ENCODE data around the gene SLC35C1. TPM values are rescaled to one million over a fixed set of nuclear protein-coding genes. Genes with fewer than 3 reads are reported as not detected.

Gene SLC35C1
- total RNA-seq: 32.6 TPM

GRCh38 chr11:45804761-45805304, at the start of gene SLC35C1:
SLC35C1 (plus strand) TSS chr11:45805149; CDS start chr11:45805802, 653 bp downstream.
- peak; percentile 97 for DNase-seq (ENCODE audit: low spot score)

GRCh38 chr11:45755281-45755859, 49.6 kb upstream of the SLC35C1 start:
- DNase-seq (ENCODE audit: low spot score): no peak

- DNase-seq (ENCODE audit: low spot score): no peak
Observed at GRCh38 chr11:45756384-45757010, 48.5 kb upstream of the SLC35C1 start.

- DNase-seq (ENCODE audit: low spot score): no peak
Observed at GRCh38 chr11:45757672-45758071, 47.3 kb upstream of the SLC35C1 start.

- DNase-seq (ENCODE audit: low spot score): no peak
Observed at GRCh38 chr11:45761659-45762058, 43.3 kb upstream of the SLC35C1 start.

GRCh38 chr11:45765107-45765668, 39.8 kb upstream of the SLC35C1 start:
- DNase-seq (ENCODE audit: low spot score): no peak

GRCh38 chr11:45765836-45766235, 39.1 kb upstream of the SLC35C1 start:
- DNase-seq (ENCODE audit: low spot score): no peak

GRCh38 chr11:45766469-45766868, 38.5 kb upstream of the SLC35C1 start:
- DNase-seq (ENCODE audit: low spot score): no peak

GRCh38 chr11:45768486-45768885, 36.5 kb upstream of the SLC35C1 start:
- no peak for DNase-seq (ENCODE audit: low spot score)

- no peak for DNase-seq (ENCODE audit: low spot score)
Observed at GRCh38 chr11:45769960-45770359, 35.0 kb upstream of the SLC35C1 start.

- peak; percentile 64 for DNase-seq (ENCODE audit: low spot score)
Observed at GRCh38 chr11:45771193-45771565, 33.8 kb upstream of the SLC35C1 start.

GRCh38 chr11:45771566-45772448, 33.1 kb upstream of the SLC35C1 start:
- DNase-seq (ENCODE audit: low spot score): peak; percentile 78

- no peak for DNase-seq (ENCODE audit: low spot score)
Observed at GRCh38 chr11:45772449-45772774, 32.5 kb upstream of the SLC35C1 start.

- DNase-seq (ENCODE audit: low spot score): no peak
Observed at GRCh38 chr11:45772986-45773785, 31.8 kb upstream of the SLC35C1 start.

GRCh38 chr11:45773786-45774655, 30.9 kb upstream of the SLC35C1 start:
- no peak for DNase-seq (ENCODE audit: low spot score)

- no peak for DNase-seq (ENCODE audit: low spot score)
Observed at GRCh38 chr11:45774786-45775185, 30.2 kb upstream of the SLC35C1 start.

GRCh38 chr11:45777127-45777969, 27.6 kb upstream of the SLC35C1 start:
- DNase-seq (ENCODE audit: low spot score): no peak

- no peak for DNase-seq (ENCODE audit: low spot score)
Observed at GRCh38 chr11:45778341-45778740, 26.6 kb upstream of the SLC35C1 start.

GRCh38 chr11:45779602-45780001, 25.3 kb upstream of the SLC35C1 start:
- no peak for DNase-seq (ENCODE audit: low spot score)

- no peak for DNase-seq (ENCODE audit: low spot score)
Observed at GRCh38 chr11:45786272-45786671, 18.7 kb upstream of the SLC35C1 start.

Data from mucosa of gallbladder (tissue), 1 donor.